C4-2B (cell line): Measurements from ENCODE around the gene C21orf91.

Experiments
- CTCF ChIP-seq: fragments of 450-650 bp; conservative IDR thresholded peaks from 2 replicates; pipeline ENCODE4 v1.5.1; 2017; ENCODE audit warnings: mild to moderate bottlenecking
- ZFX ChIP-seq: fragments of 450-650 bp; IDR thresholded peaks from 2 replicates; pipeline ENCODE4 v1.6.1; 2017

DNA sequence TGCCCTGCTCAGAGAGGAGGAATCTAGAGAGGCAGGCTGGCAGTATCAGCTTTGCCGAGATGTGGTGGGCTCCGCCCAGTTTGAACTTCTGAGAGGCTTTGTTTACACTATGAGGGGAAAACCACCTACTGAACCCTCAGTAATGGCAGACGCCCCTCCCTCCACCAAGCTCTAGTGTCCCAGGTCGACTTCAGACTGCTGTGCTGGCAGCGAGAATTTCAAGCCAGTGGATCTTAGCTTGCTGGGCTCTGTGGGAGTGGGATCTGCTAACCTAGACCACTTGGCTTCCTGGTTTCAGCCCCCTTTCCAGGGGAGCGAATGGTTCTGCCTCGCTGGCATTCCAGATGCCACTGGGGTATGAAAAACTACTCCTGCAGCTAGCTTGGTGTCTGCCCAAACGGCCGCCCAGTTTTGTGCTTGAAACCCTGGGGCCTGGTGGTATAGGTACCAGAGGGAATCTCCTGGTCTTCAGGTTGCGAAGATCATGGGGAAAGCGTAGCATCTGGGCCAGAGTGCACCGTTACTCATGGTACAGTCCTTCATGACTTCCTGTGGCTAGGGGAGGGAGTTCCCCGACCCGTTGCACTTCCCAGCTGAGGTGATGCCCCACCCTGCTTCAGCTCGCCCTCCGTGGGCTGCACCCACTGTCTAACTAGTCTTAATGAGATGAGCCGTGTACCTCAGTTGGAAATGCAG lies 43.6 kb downstream of the C21orf91 start:
- TF ChIP-seq CTCF, result no peak
- TF ChIP-seq ZFX, result no peak
